Nephron (organoid): Measurements from ENCODE around the gene MUSK.

Experiments
- H3K27ac Mint-ChIP-seq, 3 experiments: 2 replicates each; pipeline ENCODE4 v1.8.0; 2020; ENCODE audit warnings: mixed read lengths in 3 of 3, mild to moderate bottlenecking in 2 of 3, moderate library complexity in 1 of 3
- H3K27me3 Mint-ChIP-seq: 2 replicates; pipeline ENCODE4 v1.8.0; 2021; ENCODE audit warnings: low read depth, mild to moderate bottlenecking, moderate library complexity, mixed read lengths
- H3K36me3 Mint-ChIP-seq: 2 replicates; pipeline ENCODE4 v1.8.0; 2020; ENCODE audit warnings: low read depth, mixed read lengths
- H3K4me1 Mint-ChIP-seq: 2 replicates; pipeline ENCODE4 v1.8.0; 2020; ENCODE audit warnings: mixed read lengths
- H3K4me3 Mint-ChIP-seq, 3 experiments: 2 replicates each; pipeline ENCODE4 v1.8.0; 2020; ENCODE audit warnings: mild to moderate bottlenecking in 3 of 3, mixed read lengths in 3 of 3, moderate library complexity in 2 of 3
- H3K9me3 Mint-ChIP-seq: 2 replicates; pipeline ENCODE4 v1.8.0; 2020; ENCODE audit warnings: mixed read lengths
- TF ChIP-seq, protein P1 (sequence below), 3 experiments: fragments of 200-600 bp; sonication (generic); IDR thresholded peaks; one replicate each; pipeline ENCODE4 v1.5.0; 2021; ENCODE audit warnings: antibody characterized with exemption in 3 of 3; ENCODE audit not compliant: unreplicated experiment in 3 of 3

The MUSK gene

DNA sequence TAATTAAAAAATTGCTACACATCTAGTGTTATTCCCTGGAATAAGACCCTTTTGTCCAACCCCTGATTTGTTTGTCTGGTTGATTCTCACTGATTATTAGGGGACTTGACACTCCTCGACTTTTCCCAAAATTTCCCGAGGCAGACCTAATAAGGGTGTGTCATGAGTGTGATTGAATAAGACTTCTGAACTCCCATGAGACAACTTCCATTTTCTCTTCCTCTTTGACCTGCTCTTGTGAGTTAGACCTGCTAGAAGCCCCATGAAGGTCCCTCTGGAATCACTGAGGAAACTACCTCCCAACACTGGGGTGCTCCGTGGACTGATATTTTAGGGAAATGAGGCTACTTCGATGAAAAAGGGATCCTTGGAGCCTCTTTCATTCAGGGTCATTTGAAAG is 83.4 kb downstream of the MUSK start:
- no peaks in the 10 kb centered on the region for H3K27me3 Mint-ChIP-seq
- TF ChIP-seq, protein P1, sequence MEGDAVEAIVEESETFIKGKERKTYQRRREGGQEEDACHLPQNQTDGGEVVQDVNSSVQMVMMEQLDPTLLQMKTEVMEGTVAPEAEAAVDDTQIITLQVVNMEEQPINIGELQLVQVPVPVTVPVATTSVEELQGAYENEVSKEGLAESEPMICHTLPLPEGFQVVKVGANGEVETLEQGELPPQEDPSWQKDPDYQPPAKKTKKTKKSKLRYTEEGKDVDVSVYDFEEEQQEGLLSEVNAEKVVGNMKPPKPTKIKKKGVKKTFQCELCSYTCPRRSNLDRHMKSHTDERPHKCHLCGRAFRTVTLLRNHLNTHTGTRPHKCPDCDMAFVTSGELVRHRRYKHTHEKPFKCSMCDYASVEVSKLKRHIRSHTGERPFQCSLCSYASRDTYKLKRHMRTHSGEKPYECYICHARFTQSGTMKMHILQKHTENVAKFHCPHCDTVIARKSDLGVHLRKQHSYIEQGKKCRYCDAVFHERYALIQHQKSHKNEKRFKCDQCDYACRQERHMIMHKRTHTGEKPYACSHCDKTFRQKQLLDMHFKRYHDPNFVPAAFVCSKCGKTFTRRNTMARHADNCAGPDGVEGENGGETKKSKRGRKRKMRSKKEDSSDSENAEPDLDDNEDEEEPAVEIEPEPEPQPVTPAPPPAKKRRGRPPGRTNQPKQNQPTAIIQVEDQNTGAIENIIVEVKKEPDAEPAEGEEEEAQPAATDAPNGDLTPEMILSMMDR (IDR thresholded peaks at IDR 0.05; ENCODE audit: unreplicated experiment in 3 of 3) = no peak

DNA sequence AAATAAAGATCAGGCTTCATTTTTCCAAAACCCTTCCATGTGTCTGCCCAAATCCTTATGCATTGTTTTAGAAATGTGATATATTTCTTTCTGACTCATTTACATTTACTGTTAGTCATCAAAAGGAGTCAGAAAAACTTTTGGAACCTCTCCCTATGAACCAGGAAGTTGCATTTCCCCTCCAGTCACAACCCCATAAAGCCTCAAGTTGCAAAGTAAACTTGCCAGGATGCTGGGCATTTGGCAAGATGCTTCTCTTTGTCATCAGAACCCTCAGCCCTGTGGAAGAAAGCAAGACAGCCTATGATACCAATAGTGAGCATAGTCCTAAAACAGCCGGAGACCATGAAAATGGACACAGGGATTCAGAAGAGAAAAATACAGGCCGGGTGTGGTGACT is 84.2 kb downstream of the MUSK start:
- H3K9me3 Mint-ChIP-seq = no peaks in the 10 kb centered on the region
- no peaks in the 10 kb centered on the region for H3K27me3 Mint-ChIP-seq
- no peak overlapping the region for H3K4me3 Mint-ChIP-seq
- peaks cover 18% of the 10 kb centered on the region for H3K4me1 Mint-ChIP-seq
- peak overlapping the region in 1 of 3 experiments; percentile 35 for H3K27ac Mint-ChIP-seq
- H3K36me3 Mint-ChIP-seq = no peaks in the 10 kb centered on the region
- TF ChIP-seq, protein P1 (IDR thresholded peaks at IDR 0.05; ENCODE audit: unreplicated experiment in 3 of 3) = no peak

More for the DNA sequence above, 83.4 kb downstream of the MUSK start:
- Mint-ChIP-seq H3K27ac (no peak overlapping the region), H3K4me1 (peaks cover 20% of the 10 kb centered on the region), H3K9me3 (no peaks in the 10 kb centered on the region), H3K36me3 (no peaks in the 10 kb centered on the region), H3K4me3 (no peak overlapping the region)

DNA sequence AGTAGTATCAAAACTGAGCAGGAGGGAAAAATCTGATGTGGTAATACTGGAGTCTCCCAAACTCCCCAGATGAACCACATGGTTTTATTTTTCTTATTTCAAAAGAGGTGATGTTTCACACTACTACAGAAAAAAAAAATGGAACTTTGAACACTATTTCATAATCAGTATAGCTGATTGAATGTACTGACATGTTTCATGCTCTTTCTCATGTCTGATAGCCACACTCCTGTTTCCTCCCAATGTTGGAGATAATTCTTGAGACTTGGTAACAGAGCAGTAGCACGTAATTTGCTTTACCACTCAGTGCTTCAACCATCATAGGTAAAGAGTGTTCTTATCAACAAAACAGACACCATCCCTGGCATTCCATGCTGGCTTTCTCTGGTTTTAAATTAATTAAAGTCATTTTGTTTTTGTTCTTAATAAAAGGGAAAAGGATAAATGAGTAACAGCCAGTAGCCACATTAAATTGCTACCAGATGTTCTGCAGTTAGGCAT is 85.2 kb downstream of the MUSK start:
- TF ChIP-seq, protein P1 (IDR thresholded peaks at IDR 0.05; ENCODE audit: unreplicated experiment in 3 of 3) = no peak
- H3K9me3 Mint-ChIP-seq = peaks cover 5% of the 10 kb centered on the region
- H3K27ac Mint-ChIP-seq = no peak overlapping the region
- no peaks in the 10 kb centered on the region for H3K27me3 Mint-ChIP-seq
- H3K4me1 Mint-ChIP-seq = peaks cover 18% of the 10 kb centered on the region
- no peaks in the 10 kb centered on the region for H3K36me3 Mint-ChIP-seq
- H3K4me3 Mint-ChIP-seq = no peak overlapping the region

DNA sequence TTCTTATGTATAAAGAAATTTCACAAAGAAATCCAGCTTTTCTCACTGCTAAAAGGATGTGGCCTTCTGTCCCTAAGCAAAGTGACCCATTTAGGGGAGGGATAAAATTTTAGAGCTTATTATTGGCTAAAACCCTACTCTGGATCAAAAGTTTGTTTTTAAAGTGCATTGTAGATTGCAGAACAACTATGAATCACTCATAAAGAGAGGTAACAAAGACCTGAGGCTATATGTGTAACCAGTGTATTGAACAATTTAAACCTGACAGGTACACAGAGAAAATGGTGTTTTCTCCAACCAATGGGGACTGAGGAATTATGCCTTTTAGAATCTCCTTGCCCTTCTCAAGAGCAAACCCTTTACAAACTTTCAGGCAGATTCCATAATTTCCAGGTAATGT is 86.6 kb downstream of the MUSK start:
- H3K27ac Mint-ChIP-seq = no peak overlapping the region
- H3K4me1 Mint-ChIP-seq = peaks cover 11% of the 10 kb centered on the region
- TF ChIP-seq, protein P1 (IDR thresholded peaks at IDR 0.05; ENCODE audit: unreplicated experiment in 3 of 3) = no peak
- H3K27me3 Mint-ChIP-seq = no peaks in the 10 kb centered on the region
- H3K36me3 Mint-ChIP-seq = no peaks in the 10 kb centered on the region
- H3K9me3 Mint-ChIP-seq = peaks cover 7% of the 10 kb centered on the region
- H3K4me3 Mint-ChIP-seq = no peak overlapping the region

DNA sequence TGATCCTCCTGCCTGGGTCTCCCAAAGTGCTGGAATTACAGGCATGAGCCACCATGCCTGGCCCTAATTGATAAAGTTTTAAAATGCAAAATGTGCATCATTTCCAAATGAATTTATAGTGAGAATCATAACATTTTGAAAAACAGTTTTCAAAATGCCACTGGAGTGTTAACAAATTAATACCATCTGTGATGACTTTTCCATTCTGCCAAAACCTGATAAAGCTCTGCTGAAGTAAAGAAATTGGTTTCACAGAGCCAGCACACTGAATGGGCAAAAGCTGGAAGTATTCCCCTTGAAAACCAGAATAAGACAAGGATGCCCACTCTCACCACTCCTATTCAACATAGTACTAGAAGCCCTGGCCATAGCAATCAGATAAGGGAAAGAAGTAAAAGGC is 89.6 kb downstream of the MUSK start:
- TF ChIP-seq, protein P1 (IDR thresholded peaks at IDR 0.05; ENCODE audit: unreplicated experiment in 3 of 3) = no peak
- no peaks in the 10 kb centered on the region for H3K36me3 Mint-ChIP-seq
- H3K4me3 Mint-ChIP-seq = no peak overlapping the region
- no peak overlapping the region for H3K27ac Mint-ChIP-seq
- H3K4me1 Mint-ChIP-seq = peaks cover 6% of the 10 kb centered on the region
- H3K27me3 Mint-ChIP-seq = no peaks in the 10 kb centered on the region
- H3K9me3 Mint-ChIP-seq = peaks cover 7% of the 10 kb centered on the region

DNA sequence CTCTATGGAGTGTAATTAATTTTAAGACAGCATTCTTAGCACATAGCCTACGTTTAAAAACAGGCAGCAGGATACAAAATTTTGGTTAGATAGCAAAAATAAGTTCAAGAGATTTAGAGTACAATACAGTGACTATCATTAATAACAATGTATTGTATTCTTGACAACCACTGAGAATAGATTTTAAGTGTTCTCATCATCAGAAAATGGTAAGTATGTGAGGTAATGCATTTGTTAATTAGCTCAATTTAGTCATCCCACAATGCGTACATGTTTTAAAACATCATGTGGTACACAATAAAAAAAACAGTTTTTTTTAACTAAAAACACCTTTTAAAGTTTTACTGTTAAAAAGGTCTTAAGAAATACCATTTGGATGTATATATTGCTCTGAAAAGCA is 94.2 kb downstream of the MUSK start:
- Mint-ChIP-seq H3K27ac (no peak overlapping the region), H3K27me3 (no peaks in the 10 kb centered on the region), H3K9me3 (peaks cover 7% of the 10 kb centered on the region), H3K4me3 (no peak overlapping the region), H3K36me3 (no peaks in the 10 kb centered on the region), H3K4me1 (peaks cover 16% of the 10 kb centered on the region)
- TF ChIP-seq, protein P1 (IDR thresholded peaks at IDR 0.05; ENCODE audit: unreplicated experiment in 3 of 3) = no peak
